Endothelial cell of umbilical vein (primary cell): ENCODE results near the gene SLC45A1. TPM values are rescaled to one million over a fixed set of nuclear protein-coding genes. Genes with fewer than 3 reads are reported as not detected.

Source experiments
- BruUV-seq: library from RNA; stranded (reverse); fragments of 400-500 nt; replicated peaks from 2 replicates; lab custom pipeline; 2021; lab: Mats Ljungman, UMichigan
- CTCF ChIA-PET: fragments of 300-600, 350-600 bp; sonication (Branson Sonifier 250); formaldehyde crosslinking; loops from one replicate; lab custom pipeline; 2021; ENCODE audit warnings: antibody characterized with exemption, inconsistent platforms; lab: Charles Lee
- POLR2A ChIA-PET: fragments of 300-600, 350-600 bp; sonication (Branson Sonifier 250); formaldehyde crosslinking; loops from one replicate; lab custom pipeline; 2021; ENCODE audit warnings: antibody characterized with exemption, inconsistent platforms; lab: Charles Lee
- DNase-seq: peaks from one replicate; pipeline ENCODE4 v3.0.0-alpha.2; 2011; ENCODE audit warnings: low read depth, low spot score
- FAIRE-seq: peaks from 2 replicates; lab custom pipeline; 2011; peaks lifted over from hg19 to GRCh38; lab: Jason Lieb, UNC
- H2AFZ ChIP-seq: 2 replicates; pipeline ENCODE4 v1.6.0; 2012; ENCODE audit warnings: low read depth, low read length, control low read depth, inconsistent platforms
- H3K27ac ChIP-seq: 2 replicates; pipeline ENCODE4 v1.5.1; 2011; ENCODE audit warnings: low read depth, mild to moderate bottlenecking, control low read depth, low read length, moderate library complexity; ENCODE audit not compliant: insufficient read depth
- H3K27me3 ChIP-seq, 2 experiments: 2 replicates each; pipeline versions ENCODE4 v1.6.0 to v1.6.1; 2011; ENCODE audit warnings: low read length in 2 of 2, mixed read lengths in 1 of 2; ENCODE audit not compliant: control insufficient read depth in 2 of 2, insufficient read depth in 2 of 2
- H3K36me3 ChIP-seq, 2 experiments: 2 replicates in 1 of 2; 3 replicates in 1 of 2; pipeline ENCODE4 v1.5.1; 2011; ENCODE audit warnings: low read length in 2 of 2, mild to moderate bottlenecking in 1 of 2, moderate library complexity in 1 of 2; ENCODE audit not compliant: control insufficient read depth in 2 of 2, insufficient read depth in 2 of 2; ENCODE audit errors: extremely low read depth in 1 of 2
- H3K4me1 ChIP-seq: 3 replicates; pipeline ENCODE4 v1.5.1; 2011; ENCODE audit warnings: mild to moderate bottlenecking, low read length; ENCODE audit not compliant: control insufficient read depth, insufficient read depth; ENCODE audit errors: extremely low read depth
- H3K4me2 ChIP-seq: 2 replicates; pipeline ENCODE4 v1.6.1; 2011; ENCODE audit warnings: low read length, control low read depth, mixed read lengths; ENCODE audit not compliant: insufficient read depth
- H3K4me3 ChIP-seq, 3 experiments: fragments of 200-600 bp in 1 of 3; sonication (generic), shearing (Covaris generic) in 1 of 3; replicated peaks in 1 of 3; 2 replicates each; pipeline ENCODE4 v1.5.1; 2011 to 2016; ENCODE audit warnings: control low read depth in 3 of 3, low read length in 3 of 3, mild to moderate bottlenecking in 2 of 3, inconsistent platforms in 1 of 3, low read depth in 1 of 3, moderate library complexity in 1 of 3; ENCODE audit not compliant: insufficient read depth in 1 of 3
- H3K79me2 ChIP-seq: 2 replicates; pipeline ENCODE4 v1.6.0; 2012; ENCODE audit warnings: low read length, inconsistent platforms; ENCODE audit not compliant: control insufficient read depth, insufficient read depth
- H3K9ac ChIP-seq: replicated peaks from 2 replicates; pipeline ENCODE3; 2011; ENCODE audit warnings: low read length, control low read depth; ENCODE audit not compliant: insufficient read depth; ENCODE audit errors: extremely low read depth
- H3K9me1 ChIP-seq: replicated peaks from 3 replicates; pipeline ENCODE4 v1.6.0; 2011; ENCODE audit warnings: mild to moderate bottlenecking, low read length; ENCODE audit not compliant: control insufficient read depth, insufficient read depth; ENCODE audit errors: extremely low read depth
- H3K9me3 ChIP-seq: replicated peaks from 2 replicates; pipeline ENCODE4 v1.5.1; 2012; ENCODE audit warnings: low read length, inconsistent platforms; ENCODE audit not compliant: control insufficient read depth, insufficient read depth
- H4K20me1 ChIP-seq: replicated peaks from 2 replicates; pipeline ENCODE3; 2011; ENCODE audit warnings: mild to moderate bottlenecking, low read length; ENCODE audit not compliant: control insufficient read depth, insufficient read depth; ENCODE audit errors: extremely low read depth
- EZH2 ChIP-seq: IDR thresholded peaks from 2 replicates; pipeline ENCODE4 v1.6.1; 2012; ENCODE audit warnings: borderline replicate concordance, low read depth, mild to moderate bottlenecking, moderate library complexity, low read length, inconsistent platforms; ENCODE audit not compliant: severe bottlenecking
- FOS ChIP-seq: IDR thresholded peaks from 2 replicates; pipeline ENCODE4 v1.6.1; 2011; ENCODE audit warnings: mild to moderate bottlenecking, low read length, moderate library complexity, borderline replicate concordance; ENCODE audit not compliant: insufficient read depth
- GATA2 ChIP-seq: IDR thresholded peaks from 2 replicates; pipeline ENCODE4 v1.7.0; 2011; ENCODE audit warnings: low read depth, mild to moderate bottlenecking, moderate library complexity, mixed read lengths, low read length; ENCODE audit not compliant: insufficient read length, insufficient read depth
- JUN ChIP-seq: IDR thresholded peaks from 2 replicates; pipeline ENCODE4 v1.6.1; 2011; ENCODE audit warnings: borderline replicate concordance, low read depth; ENCODE audit not compliant: insufficient read length, insufficient read depth
- MYC ChIP-seq: IDR thresholded peaks from one replicate; pipeline ENCODE4 v1.6.1; 2011; ENCODE audit warnings: mild to moderate bottlenecking, low read depth, low read length
- POLR2A ChIP-seq: IDR thresholded peaks from 2 replicates; pipeline ENCODE4 v1.6.1; 2012; ENCODE audit warnings: low read depth, mild to moderate bottlenecking, control low read depth, low read length
- POLR2AphosphoS5 ChIP-seq: IDR thresholded peaks from 2 replicates; pipeline ENCODE4 v1.6.1; 2012; ENCODE audit warnings: low read depth, mild to moderate bottlenecking, control low read depth, low read length, moderate library complexity; ENCODE audit not compliant: insufficient read depth
- dilution Hi-C: fragments of 300-500 bp; cut with MboI; formaldehyde crosslinking; loops from one replicate; pipeline ENCODE4 v1.15.0; 2019; ENCODE audit warnings: low sequenced_read_pairs; ENCODE audit not compliant: extremely low pct_ligation_motif_present
- intact Hi-C: fragments of 100-400 bp; cut with micrococcal nuclease; formaldehyde crosslinking; loops from one replicate; pipeline ENCODE4 v1.10.0; 2022
- polyA plus RNA-seq, 4 experiments: library from polyadenylated mRNA; depleted of rRNA in 3 of 4; stranded (reverse) in 3 of 4; unstranded in 1 of 4; fragments of >200 nt; gene quantifications; 2 replicates each; pipeline versions ENCODE4 v1.2.1 to v1.2.3, GENCODE V29; 2011 to 2012; ENCODE audit warnings: missing spikeins in 1 of 4
- total RNA-seq: library from RNA; stranded (reverse); gene quantifications from 2 replicates; pipeline ENCODE4 v1.2.3, GENCODE V29; 2021
- TF ChIP-seq, protein P1 (sequence below): IDR thresholded peaks from 2 replicates; pipeline ENCODE4 v1.6.1; 2011; ENCODE audit not compliant: insufficient read depth, insufficient read length
- TF ChIP-seq, protein P2 (sequence below), 2 donors: IDR thresholded peaks; 1 replicate in 1 of 2; 2 replicates in 1 of 2; pipeline ENCODE4 v1.5.1; 2011; ENCODE audit warnings: low read length in 2 of 2, mild to moderate bottlenecking in 2 of 2, moderate library complexity in 2 of 2, control low read depth in 1 of 2, inconsistent platforms in 1 of 2, low read depth in 1 of 2; ENCODE audit not compliant: insufficient read depth in 1 of 2; ENCODE audit errors: extremely low read depth in 1 of 2

The SLC45A1 gene
- total and polyA plus RNA-seq, 2 donors (not counting 3 experiments of a cell fraction or from before 2014, with no cell fraction given): 1.3 to 1.4 TPM

DNA sequence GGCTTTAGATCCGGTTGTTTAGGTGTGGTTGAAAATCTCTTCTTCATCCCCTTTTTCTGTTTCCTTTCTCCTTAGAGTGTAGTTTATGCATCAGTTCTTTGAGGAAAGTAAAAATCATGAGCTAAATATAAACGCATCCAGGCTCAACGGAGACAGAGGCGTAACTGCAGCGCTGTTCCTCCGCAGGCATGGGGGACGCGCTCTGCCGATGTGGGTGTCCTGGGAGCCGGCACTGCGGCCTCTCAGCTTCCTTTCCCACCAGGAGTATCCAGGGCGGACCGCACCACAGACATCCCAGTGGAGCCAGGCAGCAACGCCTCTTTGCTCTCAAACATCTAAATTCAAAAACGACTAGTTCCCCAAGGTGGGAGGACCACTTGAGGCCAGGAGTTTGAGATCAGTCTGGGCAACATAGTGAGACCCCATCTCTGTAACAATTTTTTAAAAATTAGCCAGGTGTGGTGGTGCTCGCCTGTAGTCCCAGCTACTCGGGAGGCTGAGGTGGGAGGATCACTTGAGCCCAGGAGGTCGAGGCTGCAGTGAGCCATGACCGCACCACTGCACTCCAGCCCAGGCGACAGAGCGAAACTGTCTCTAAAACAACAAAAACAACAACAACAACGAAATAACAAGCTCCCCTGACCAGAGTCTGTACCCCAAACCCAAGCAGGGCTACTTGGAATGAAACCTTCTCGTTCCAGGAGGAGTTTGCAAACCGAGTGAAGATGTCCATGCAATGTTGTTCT lies 16.4 kb downstream of the SLC45A1 start:
- Histone ChIP-seq H3K9me3 (no peaks in the 10 kb centered on the region), H3K4me2 (no peak overlapping the region), H3K4me1 (no peaks in the 10 kb centered on the region), H3K79me2 (no peaks in the 10 kb centered on the region), H3K36me3 (no peaks in the 10 kb centered on the region), H3K9me1 (no peaks in the 10 kb centered on the region), H4K20me1 (no peaks in the 10 kb centered on the region), H3K4me3 (no peak overlapping the region), H3K27me3 (no peaks in the 10 kb centered on the region), H3K9ac (no peak overlapping the region), H3K27ac (no peak overlapping the region), H2AFZ (no peak overlapping the region)
- POLR2A ChIA-PET: no interaction called here
- intact Hi-C loops: no loop called here
- BruUV-seq: no TSS peak
- FAIRE-seq: no peak
- CTCF ChIA-PET: interaction anchor here (1.0 to 1.2 kb wide), 3 partner anchors 15 to 319 kb away, joined by 3 to 4 read pairs (median 4); no protein-coding TSS in a partner anchor
- DNase-seq: no peak
- TF ChIP-seq GATA2: no peak
- dilution Hi-C loops: no loop called here

DNA sequence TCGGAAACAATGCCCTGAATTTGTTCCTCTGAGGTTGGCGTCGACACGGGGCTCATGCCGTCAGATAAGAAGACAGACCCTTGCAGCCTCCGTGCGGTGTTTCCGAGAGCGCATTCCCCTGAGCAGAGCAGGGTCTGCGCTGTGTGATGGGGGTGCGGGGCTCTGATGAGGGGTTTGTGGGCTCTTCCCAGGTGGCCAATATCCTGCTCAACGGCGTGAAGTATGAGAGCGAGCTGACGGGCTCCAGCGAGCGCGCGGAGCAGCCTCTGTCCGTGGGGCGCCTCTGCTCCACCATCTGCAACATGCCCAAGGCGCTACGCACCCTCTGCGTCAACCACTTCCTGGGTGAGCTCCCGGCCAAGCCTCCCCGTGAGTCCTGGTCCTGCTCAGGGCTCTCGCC lies 17.3 kb downstream of the SLC45A1 start:
- dilution Hi-C loops: no loop called here
- Histone ChIP-seq H3K79me2 (no peaks in the 10 kb centered on the region), H3K9ac (no peak overlapping the region), H3K9me3 (no peaks in the 10 kb centered on the region), H3K4me1 (no peaks in the 10 kb centered on the region), H3K9me1 (no peaks in the 10 kb centered on the region), H3K4me2 (no peak overlapping the region), H3K27me3 (no peaks in the 10 kb centered on the region), H3K36me3 (no peaks in the 10 kb centered on the region), H4K20me1 (no peaks in the 10 kb centered on the region), H3K27ac (no peak overlapping the region), H2AFZ (no peak overlapping the region), H3K4me3 (no peak overlapping the region)
- DNase-seq: no peak
- intact Hi-C loops: no loop called here
- ChIA-PET POLR2A (no interaction called here), CTCF (interaction anchor here (1.0 to 1.2 kb wide), 2 partner anchors 14 kb away, joined by 3 to 4 read pairs; no protein-coding TSS in a partner anchor)
- BruUV-seq: no TSS peak
- no peak for TF ChIP-seq EZH2
- TF ChIP-seq GATA2: no peak
- TF ChIP-seq, protein P1, sequence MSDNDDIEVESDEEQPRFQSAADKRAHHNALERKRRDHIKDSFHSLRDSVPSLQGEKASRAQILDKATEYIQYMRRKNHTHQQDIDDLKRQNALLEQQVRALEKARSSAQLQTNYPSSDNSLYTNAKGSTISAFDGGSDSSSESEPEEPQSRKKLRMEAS: no peak
- TF ChIP-seq JUN: no peak
- no peak for TF ChIP-seq MYC
- TF ChIP-seq POLR2AphosphoS5: no peak
- TF ChIP-seq, protein P2, sequence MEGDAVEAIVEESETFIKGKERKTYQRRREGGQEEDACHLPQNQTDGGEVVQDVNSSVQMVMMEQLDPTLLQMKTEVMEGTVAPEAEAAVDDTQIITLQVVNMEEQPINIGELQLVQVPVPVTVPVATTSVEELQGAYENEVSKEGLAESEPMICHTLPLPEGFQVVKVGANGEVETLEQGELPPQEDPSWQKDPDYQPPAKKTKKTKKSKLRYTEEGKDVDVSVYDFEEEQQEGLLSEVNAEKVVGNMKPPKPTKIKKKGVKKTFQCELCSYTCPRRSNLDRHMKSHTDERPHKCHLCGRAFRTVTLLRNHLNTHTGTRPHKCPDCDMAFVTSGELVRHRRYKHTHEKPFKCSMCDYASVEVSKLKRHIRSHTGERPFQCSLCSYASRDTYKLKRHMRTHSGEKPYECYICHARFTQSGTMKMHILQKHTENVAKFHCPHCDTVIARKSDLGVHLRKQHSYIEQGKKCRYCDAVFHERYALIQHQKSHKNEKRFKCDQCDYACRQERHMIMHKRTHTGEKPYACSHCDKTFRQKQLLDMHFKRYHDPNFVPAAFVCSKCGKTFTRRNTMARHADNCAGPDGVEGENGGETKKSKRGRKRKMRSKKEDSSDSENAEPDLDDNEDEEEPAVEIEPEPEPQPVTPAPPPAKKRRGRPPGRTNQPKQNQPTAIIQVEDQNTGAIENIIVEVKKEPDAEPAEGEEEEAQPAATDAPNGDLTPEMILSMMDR (IDR thresholded peaks at IDR 0.05; ENCODE audit: extremely low read depth in 1 of 2, insufficient read depth in 1 of 2, low read depth in 1 of 2, low read length in 2 of 2): no peak
- TF ChIP-seq FOS: no peak
- TF ChIP-seq POLR2A: no peak
- FAIRE-seq: no peak
